Gastrocnemius medialis (tissue), 4 donors: ENCODE measurements around the gene BORCS6. TPM values are rescaled to one million over a fixed set of nuclear protein-coding genes. Genes with fewer than 3 reads are reported as not detected.

Experiments
- ATAC-seq, 2 donors: fragments of 150-250 bp; one replicate each; pipeline ENCODE4 v1.9.1; 2016
- DNase-seq, 2 donors: peaks; one replicate each; pipeline ENCODE4 v3.0.0-alpha.2; 2019
- H3K27ac ChIP-seq, 4 donors: fragments of 200-600 bp; sonication (generic); 1 replicate in 1 of 4; 2 replicates in 3 of 4; pipeline ENCODE4 v1.5.1; 2016 to 2018; ENCODE audit warnings: mild to moderate bottlenecking in 2 of 4, moderate library complexity in 1 of 4
- H3K27me3 ChIP-seq, 3 donors: fragments of 200-600 bp; sonication (generic) in 2 of 3; 1 replicate in 1 of 3; 2 replicates in 2 of 3; pipeline versions ENCODE4 v1.5.1 to v1.6.0; 2016 to 2019; ENCODE audit warnings: mild to moderate bottlenecking in 1 of 3, moderate library complexity in 1 of 3
- H3K36me3 ChIP-seq, 2 donors: fragments of 200-600 bp; sonication (generic) in 1 of 2; one replicate each; pipeline ENCODE4 v1.5.1; 2017 to 2018
- H3K4me1 ChIP-seq, 2 donors: fragments of 200-600 bp; sonication (generic) in 1 of 2; one replicate each; pipeline ENCODE4 v1.5.1; 2016 to 2017; ENCODE audit warnings: mild to moderate bottlenecking in 2 of 2
- H3K4me3 ChIP-seq, 4 donors: fragments of 200-600 bp; sonication (generic) in 3 of 4; 1 replicate in 1 of 4; 2 replicates in 3 of 4; pipeline ENCODE4 v1.5.1; 2016 to 2019; ENCODE audit warnings: mild to moderate bottlenecking in 2 of 4
- H3K9me3 ChIP-seq, 3 donors: fragments of 200-600 bp; sonication (generic) in 2 of 3; 1 replicate in 1 of 3; 2 replicates in 2 of 3; pipeline ENCODE4 v1.5.1; 2016 to 2019
- CTCF ChIP-seq, 5 experiments: fragments of 450-650 bp in 3 of 5; fragments of 200-600 bp in 2 of 5; sonication (generic) in 2 of 5; IDR thresholded peaks in 4 of 5; conservative IDR thresholded peaks in 1 of 5; 1 replicate in 4 of 5; 2 replicates in 1 of 5; pipeline ENCODE4 v1.5.1; 2016 to 2019; ENCODE audit warnings: antibody characterized with exemption in 5 of 5, mild to moderate bottlenecking in 3 of 5, moderate library complexity in 3 of 5
- POLR2A ChIP-seq, 2 donors: fragments of 450-650 bp; IDR thresholded peaks; one replicate each; pipeline ENCODE4 v1.6.1; 2017; ENCODE audit warnings: antibody characterized with exemption in 2 of 2, mild to moderate bottlenecking in 2 of 2, moderate library complexity in 2 of 2
- in situ Hi-C, 4 donors: fragments of 200-750 bp; cut with MboI; loops; one replicate each; pipeline versions ENCODE4 v1.15.0 to v1.8.0; 2017; ENCODE audit warnings: low sequenced_read_pairs in 4 of 4
- intact Hi-C: fragments of 100-400 bp; cut with DNase I; formaldehyde crosslinking; loops from one replicate; pipeline ENCODE4 v1.15.1; 2023; ENCODE audit warnings: low total_unique reads
- total RNA-seq, 4 donors: library from RNA; depleted of rRNA; stranded (reverse); fragments of >200 nt; gene quantifications; one replicate each; pipeline versions ENCODE4 v1.1.0 to v1.2.3, GENCODE V29; 2016

The BORCS6 gene
- total RNA-seq: 10 to 100 TPM; 16.2 to 34.5 (median 26.2) TPM

- peak within 1 kb of the TSS; percentile 59 to 98 (median 84) for H3K4me3 ChIP-seq
- in situ Hi-C loops (loop anchor here in 1 of 4 donors (5.0 to 10.0 kb wide), 2 partner anchors 32 to 65 kb away; partner anchors contain the start of gene HES7), intact Hi-C loops (no loop called here)
- no peaks in the 10 kb centered on the region for H3K9me3 ChIP-seq
- peak within 1 kb of the TSS; percentile 86 to 99 (median 97) for H3K27ac ChIP-seq
- peak; percentile 99 for DNase-seq
- TF ChIP-seq POLR2A (IDR thresholded peaks at IDR 0.05): peak; percentile 83 to 91
- TF ChIP-seq CTCF (IDR thresholded peaks at IDR 0.05 in 4 of 5, conservative IDR thresholded peaks at IDR 0.05 in 1 of 5): peak in 1 of 5 experiments; percentile 19
- peaks cover 37 to 42% of the 10 kb centered on the region in 2 donors for H3K4me1 ChIP-seq
- peak; percentile 68 to 69 for ATAC-seq
- no peaks in the 10 kb centered on the region for H3K27me3 ChIP-seq
- H3K36me3 ChIP-seq: no peaks in the 10 kb centered on the region
Measured at GRCh38 chr17:8189711-8190477, at the start of gene BORCS6. BORCS6 (minus strand) TSS chr17:8190180; CDS start chr17:8190140, 40 bp downstream.

- Histone ChIP-seq H3K36me3 (peaks cover 0 to 84% of the 10 kb centered on the region in 2 donors), H3K9me3 (no peaks in the 10 kb centered on the region), H3K27me3 (no peaks in the 10 kb centered on the region), H3K4me1 (no peaks in the 10 kb centered on the region), H3K27ac (no peak overlapping the region), H3K4me3 (no peak overlapping the region)
- TF ChIP-seq POLR2A (IDR thresholded peaks at IDR 0.05) (no peak), CTCF (IDR thresholded peaks at IDR 0.05 in 4 of 5, conservative IDR thresholded peaks at IDR 0.05 in 1 of 5) (no peak)
- ATAC-seq (no peak), DNase-seq (no peak)
- intact Hi-C loops: no loop called here
- in situ Hi-C loops: no loop called here
Measured at GRCh38 chr17:8237886-8238285, 47.9 kb upstream of the BORCS6 start.

GRCh38 chr17:8237175-8237574 lies 47.2 kb upstream of the BORCS6 start:
- DNase-seq (no peak), ATAC-seq (no peak)
- Histone ChIP-seq H3K9me3 (no peaks in the 10 kb centered on the region), H3K27me3 (no peaks in the 10 kb centered on the region), H3K27ac (no peak overlapping the region), H3K4me1 (no peaks in the 10 kb centered on the region), H3K4me3 (no peak overlapping the region), H3K36me3 (peaks cover 0 to 91% of the 10 kb centered on the region in 2 donors)
- TF ChIP-seq CTCF (IDR thresholded peaks at IDR 0.05 in 4 of 5, conservative IDR thresholded peaks at IDR 0.05 in 1 of 5) (no peak), POLR2A (IDR thresholded peaks at IDR 0.05) (no peak)
- intact Hi-C loops: no loop called here
- in situ Hi-C loops: no loop called here

- H3K36me3 ChIP-seq: peaks cover 0 to 95% of the 10 kb centered on the region in 2 donors
- H3K4me1 ChIP-seq: no peaks in the 10 kb centered on the region
- no peaks in the 10 kb centered on the region for H3K27me3 ChIP-seq
- in situ Hi-C loops: no loop called here
- H3K9me3 ChIP-seq: no peaks in the 10 kb centered on the region
- DNase-seq: no peak
- no peak overlapping the region for H3K27ac ChIP-seq
- ATAC-seq: no peak
- H3K4me3 ChIP-seq: no peak overlapping the region
- intact Hi-C loops: no loop called here
- TF ChIP-seq POLR2A (IDR thresholded peaks at IDR 0.05): no peak
- no peak for TF ChIP-seq CTCF (IDR thresholded peaks at IDR 0.05 in 4 of 5, conservative IDR thresholded peaks at IDR 0.05 in 1 of 5)
Measured at GRCh38 chr17:8235676-8236075, 45.7 kb upstream of the BORCS6 start.
